Esophagus squamous epithelium (tissue), 5 donors: Measurements from ENCODE around the gene CERT1. TPM values are rescaled to one million over a fixed set of nuclear protein-coding genes. Genes with fewer than 3 reads are reported as not detected.
A peak's percentile ranks its signal among the peaks of the same experiment; 100 is the strongest.
"Not testable (repeated sequence)": the region's sequence is repeated elsewhere in the genome, so short reads cannot be mapped to it uniquely, and the experiment has no call there.

Experiments
- DNase-seq: peaks from one replicate; lab custom pipeline; 2025; lab: John Stamatoyannopoulos, UW
- H3K27ac ChIP-seq, 4 donors: fragments of 200-600 bp; sonication (generic); one replicate each; pipeline ENCODE4 v1.5.1; 2016 to 2019; ENCODE audit warnings: mild to moderate bottlenecking in 1 of 4
- H3K27me3 ChIP-seq, 4 donors: fragments of 200-600 bp; sonication (generic); 1 replicate in 3 of 4; 2 replicates in 1 of 4; pipeline versions ENCODE4 v1.5.1 to v1.6.0; 2017 to 2021; ENCODE audit warnings: antibody characterized with exemption in 1 of 4
- H3K36me3 ChIP-seq, 3 donors: fragments of 200-600 bp; sonication (generic); one replicate each; pipeline ENCODE4 v1.5.1; 2016 to 2019
- H3K4me1 ChIP-seq, 3 donors: fragments of 200-600 bp; sonication (generic); one replicate each; pipeline ENCODE4 v1.5.1; 2017 to 2019
- H3K4me3 ChIP-seq, 4 donors: fragments of 200-600 bp; sonication (generic); 1 replicate in 3 of 4; 2 replicates in 1 of 4; pipeline ENCODE4 v1.5.1; 2016 to 2019; ENCODE audit warnings: mild to moderate bottlenecking in 2 of 4, moderate library complexity in 1 of 4
- H3K9me3 ChIP-seq, 3 donors: fragments of 200-600 bp; sonication (generic); one replicate each; pipeline ENCODE4 v1.5.1; 2016 to 2019
- CTCF ChIP-seq, 6 experiments: fragments of 450-650 bp in 4 of 6; fragments of 200-600 bp in 2 of 6; sonication (generic) in 2 of 6; IDR thresholded peaks; one replicate each; pipeline ENCODE4 v1.5.1; 2016 to 2019; ENCODE audit warnings: antibody characterized with exemption in 6 of 6, mild to moderate bottlenecking in 4 of 6, moderate library complexity in 4 of 6
- POLR2A ChIP-seq, 4 donors: fragments of 450-650 bp; IDR thresholded peaks; one replicate each; pipeline ENCODE4 v1.6.1; 2017; ENCODE audit warnings: antibody characterized with exemption in 4 of 4, mild to moderate bottlenecking in 4 of 4, moderate library complexity in 3 of 4
- WGBS, 2 donors: methylation state at CpG; one replicate each; pipeline ENCODE4 v1.1.5; 2018; 5-methylcytosine and 5-hydroxymethylcytosine counted together
- intact Hi-C: fragments of 100-400 bp; cut with DNase I; formaldehyde crosslinking; loops from one replicate; pipeline ENCODE4 v1.15.0; 2022
- total RNA-seq, 4 donors: library from RNA; depleted of rRNA; stranded (reverse); fragments of >200 nt; gene quantifications; one replicate each; pipeline ENCODE4 v1.1.0, GENCODE V29; 2016
- donor health status: DM: yes; HTN: yes; CAD: no.

CERT1 gene
- total RNA-seq, 4 donors from 2014 or later = 19.8 to 29.9 (median 24.4) TPM

GRCh38 chr5:75336615-75337336 is 174.7 kb downstream of the CERT1 start, which contains the start of gene HMGCR:
Gene HMGCR (plus strand): TSS chr5:75337220. CDS start chr5:75342606, 5,386 bp downstream.
- H3K4me1 ChIP-seq = peaks cover 0 to 51% (median 27%) of the 10 kb centered on the region in 3 donors
- H3K36me3 ChIP-seq = no peaks in the 10 kb centered on the region
- 0 to 1% methylated on average over 17 to 26 of the region's 56 CpGs for WGBS, 2 donors
- H3K27ac ChIP-seq = peak within 1 kb of the TSS; percentile 92 to 98 (median 95)
- intact Hi-C loops = no loop called here
- H3K9me3 ChIP-seq = no peaks in the 10 kb centered on the region
- TF ChIP-seq POLR2A (IDR thresholded peaks at IDR 0.05) (peak in 3 of 4 donors; percentile 38 to 81 (median 75)), CTCF (IDR thresholded peaks at IDR 0.05) (peak in 2 of 6 experiments; percentile 20 to 23)
- no peaks in the 10 kb centered on the region for H3K27me3 ChIP-seq
- peak within 1 kb of the TSS; percentile 62 to 92 (median 86) for H3K4me3 ChIP-seq
- peak; percentile 94 for DNase-seq

DNA sequence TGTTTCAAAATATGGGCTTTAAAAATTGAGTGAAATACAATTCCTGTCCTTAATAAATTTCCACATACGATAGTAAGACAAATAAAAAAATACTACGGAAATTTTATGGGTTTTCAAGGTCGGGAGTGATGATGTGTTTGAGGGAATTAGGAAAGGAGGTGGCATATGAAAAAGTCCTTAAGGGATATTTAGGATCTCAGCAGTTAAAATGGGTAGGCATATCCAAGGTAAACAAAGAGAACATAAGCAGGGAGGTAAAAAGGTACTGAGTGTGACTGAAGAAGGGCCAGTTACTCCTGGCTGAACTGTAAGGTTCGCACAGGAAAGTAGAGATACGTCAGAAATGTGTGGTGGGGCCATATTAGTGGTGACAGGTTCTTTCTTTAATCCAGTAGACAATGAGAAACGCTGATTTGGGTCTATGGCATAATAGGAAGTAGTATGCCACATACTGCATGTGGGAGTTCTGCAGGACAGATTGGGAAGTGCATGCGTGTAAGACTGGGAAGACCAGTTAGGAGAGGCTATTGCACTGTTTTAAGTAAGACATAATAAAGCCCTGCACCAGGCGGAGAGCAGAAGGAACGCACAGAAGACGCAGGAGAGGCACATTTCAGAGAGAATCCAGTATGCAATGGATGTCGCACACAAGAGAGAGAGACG is 175.3 kb downstream of the CERT1 start:
- peaks cover 0 to 44% (median 20%) of the 10 kb centered on the region in 3 donors for H3K4me1 ChIP-seq
- intact Hi-C loops = no loop called here
- H3K4me3 ChIP-seq = peak overlapping the region; percentile 62 to 92 (median 86)
- no peaks in the 10 kb centered on the region for H3K36me3 ChIP-seq
- H3K27ac ChIP-seq = peak overlapping the region; percentile 92 to 98 (median 95)
- WGBS, 2 donors = 9 to 10% methylated on average over 12 of the region's 12 CpGs
- TF ChIP-seq CTCF (IDR thresholded peaks at IDR 0.05) (peak in 5 of 6 experiments; percentile 40 to 83 (median 66)), POLR2A (IDR thresholded peaks at IDR 0.05) (no peak)
- no peak for DNase-seq
- H3K9me3 ChIP-seq = no peaks in the 10 kb centered on the region
- H3K27me3 ChIP-seq = no peaks in the 10 kb centered on the region

DNA sequence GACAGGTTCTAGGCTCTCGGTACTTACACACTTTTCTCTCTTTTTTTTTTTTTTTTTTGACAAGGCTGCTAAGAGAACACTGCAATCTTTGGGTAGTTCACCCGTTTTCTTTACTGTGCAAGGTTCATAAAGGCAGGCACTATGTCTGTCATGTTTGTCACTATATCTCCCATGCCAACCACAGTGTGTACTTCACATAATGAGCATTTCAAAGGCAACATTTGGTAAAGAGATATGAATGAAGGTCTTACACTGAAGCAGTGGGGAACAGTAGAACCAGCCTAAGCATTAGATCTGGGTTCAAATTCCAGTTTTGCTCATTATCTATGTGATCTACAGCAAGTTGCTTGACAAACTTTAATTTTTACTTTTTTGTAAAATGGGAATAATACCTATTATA is 175.9 kb downstream of the CERT1 start:
- no peak overlapping the region for H3K4me3 ChIP-seq
- no peaks in the 10 kb centered on the region for H3K36me3 ChIP-seq
- no peak for TF ChIP-seq CTCF (IDR thresholded peaks at IDR 0.05)
- TF ChIP-seq POLR2A (IDR thresholded peaks at IDR 0.05) = no peak
- whole genome bisulfite sequencing, 2 donors = 70 to 73% methylated on average over 2 of the region's 2 CpGs
- DNase-seq = no peak
- no peaks in the 10 kb centered on the region for H3K27me3 ChIP-seq
- intact Hi-C loops = no loop called here
- peaks cover 0 to 38% (median 17%) of the 10 kb centered on the region in 3 donors for H3K4me1 ChIP-seq
- H3K27ac ChIP-seq = peak overlapping the region in 2 of 4 donors; percentile 97 to 98
- H3K9me3 ChIP-seq = no peaks in the 10 kb centered on the region

GRCh38 chr5:75334413-75334812 is 177.0 kb downstream of the CERT1 start:
- H3K4me3 ChIP-seq, H3K27ac ChIP-seq, DNase-seq, H3K27me3 ChIP-seq, H3K36me3 ChIP-seq, H3K9me3 ChIP-seq, intact Hi-C loops: not testable (repeated sequence)
- WGBS, 2 donors = 96 to 100% methylated on average over 1 to 8 of the region's 10 CpGs
- H3K4me1 ChIP-seq = peaks cover 0 to 27% (median 13%) of the 10 kb centered on the region in 3 donors

GRCh38 chr5:75333759-75334158 is 177.7 kb downstream of the CERT1 start:
- DNase-seq, intact Hi-C loops, H3K9me3 ChIP-seq, H3K27me3 ChIP-seq, H3K27ac ChIP-seq, H3K36me3 ChIP-seq, H3K4me3 ChIP-seq: not testable (repeated sequence)
- H3K4me1 ChIP-seq = peaks cover 0 to 20% (median 13%) of the 10 kb centered on the region in 3 donors
- 97% methylated on average over 5 of the region's 23 CpGs; no CpG with 5 or more reads in 1 of the 2 donors for WGBS, 2 donors
